Thoracic aorta (tissue), 2 donors: ENCODE data around the gene IRF2BP2. TPM values are rescaled to one million over a fixed set of nuclear protein-coding genes. Genes with fewer than 3 reads are reported as not detected.

ENCODE experiments used
- ATAC-seq: fragments of 150-250 bp; one replicate; pipeline ENCODE4 v1.8.0; 2017; ENCODE audit warnings: low read depth; ENCODE audit not compliant: insufficient number of reproducible peaks, low FRiP score
- DNase-seq: peaks from one replicate; pipeline ENCODE4 v3.0.0-alpha.2; 2020; ENCODE audit warnings: low spot score
- H3K27ac ChIP-seq, 2 donors: fragments of 200-600 bp; sonication (generic); 1 replicate in 1 of 2; 2 replicates in 1 of 2; pipeline ENCODE4 v1.5.1; 2016; ENCODE audit warnings: mild to moderate bottlenecking in 2 of 2, moderate library complexity in 2 of 2
- H3K27me3 ChIP-seq: fragments of 200-600 bp; sonication (generic); replicated peaks from 2 replicates; pipeline ENCODE4 v1.6.0; 2016; ENCODE audit warnings: mild to moderate bottlenecking; ENCODE audit not compliant: insufficient read depth
- H3K36me3 ChIP-seq: fragments of 200-600 bp; sonication (generic); one replicate; pipeline ENCODE4 v1.5.1; 2016
- H3K4me1 ChIP-seq, 2 donors: fragments of 200-600 bp; sonication (generic); 1 replicate in 1 of 2; 2 replicates in 1 of 2; pipeline versions ENCODE4 v1.5.1 to v1.6.0; 2016; ENCODE audit warnings: low read depth in 2 of 2, mild to moderate bottlenecking in 1 of 2; ENCODE audit not compliant: control insufficient read depth in 1 of 2
- H3K4me3 ChIP-seq: fragments of 200-600 bp; sonication (generic); 2 replicates; pipeline ENCODE4 v1.5.1; 2016; ENCODE audit warnings: mild to moderate bottlenecking
- H3K9me3 ChIP-seq: fragments of 200-600 bp; sonication (generic); 2 replicates; pipeline ENCODE4 v1.5.1; 2016
- total RNA-seq, 2 donors: library from RNA; depleted of rRNA; stranded (reverse); fragments of >200 nt; gene quantifications; one replicate each; pipeline versions ENCODE4 v1.1.0 to v1.2.3, GENCODE V29; 2016
- TF ChIP-seq, protein P1 (sequence below): fragments of 200-600 bp; sonication (generic); IDR thresholded peaks from one replicate; pipeline ENCODE4 v1.5.1; 2019; ENCODE audit warnings: antibody characterized with exemption

IRF2BP2 gene
- total RNA-seq, 2 donors from 2014 or later, result 114 to 175 TPM

- H3K4me1 ChIP-seq, result peaks cover 13 to 24% of the 10 kb centered on the region in 2 donors
- TF ChIP-seq, protein P1, sequence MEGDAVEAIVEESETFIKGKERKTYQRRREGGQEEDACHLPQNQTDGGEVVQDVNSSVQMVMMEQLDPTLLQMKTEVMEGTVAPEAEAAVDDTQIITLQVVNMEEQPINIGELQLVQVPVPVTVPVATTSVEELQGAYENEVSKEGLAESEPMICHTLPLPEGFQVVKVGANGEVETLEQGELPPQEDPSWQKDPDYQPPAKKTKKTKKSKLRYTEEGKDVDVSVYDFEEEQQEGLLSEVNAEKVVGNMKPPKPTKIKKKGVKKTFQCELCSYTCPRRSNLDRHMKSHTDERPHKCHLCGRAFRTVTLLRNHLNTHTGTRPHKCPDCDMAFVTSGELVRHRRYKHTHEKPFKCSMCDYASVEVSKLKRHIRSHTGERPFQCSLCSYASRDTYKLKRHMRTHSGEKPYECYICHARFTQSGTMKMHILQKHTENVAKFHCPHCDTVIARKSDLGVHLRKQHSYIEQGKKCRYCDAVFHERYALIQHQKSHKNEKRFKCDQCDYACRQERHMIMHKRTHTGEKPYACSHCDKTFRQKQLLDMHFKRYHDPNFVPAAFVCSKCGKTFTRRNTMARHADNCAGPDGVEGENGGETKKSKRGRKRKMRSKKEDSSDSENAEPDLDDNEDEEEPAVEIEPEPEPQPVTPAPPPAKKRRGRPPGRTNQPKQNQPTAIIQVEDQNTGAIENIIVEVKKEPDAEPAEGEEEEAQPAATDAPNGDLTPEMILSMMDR, result no peak
- no peak overlapping the region for H3K4me3 ChIP-seq
- no peak overlapping the region for H3K27ac ChIP-seq
- H3K27me3 ChIP-seq, result no peaks in the 10 kb centered on the region
- no peaks in the 10 kb centered on the region for H3K9me3 ChIP-seq
- DNase-seq (no peak), ATAC-seq (no peak)
- H3K36me3 ChIP-seq, result no peaks in the 10 kb centered on the region
Observed at GRCh38 chr1:234627009-234627950, 17.3 kb upstream of the IRF2BP2 start.

GRCh38 chr1:234626391-234626790 is 16.4 kb upstream of the IRF2BP2 start:
- Histone ChIP-seq H3K4me3 (no peak overlapping the region), H3K27me3 (no peaks in the 10 kb centered on the region), H3K27ac (no peak overlapping the region), H3K9me3 (no peaks in the 10 kb centered on the region), H3K4me1 (peaks cover 10 to 17% of the 10 kb centered on the region in 2 donors), H3K36me3 (no peaks in the 10 kb centered on the region)
- TF ChIP-seq, protein P1, result no peak
- no peak for DNase-seq
- ATAC-seq, result no peak

DNA sequence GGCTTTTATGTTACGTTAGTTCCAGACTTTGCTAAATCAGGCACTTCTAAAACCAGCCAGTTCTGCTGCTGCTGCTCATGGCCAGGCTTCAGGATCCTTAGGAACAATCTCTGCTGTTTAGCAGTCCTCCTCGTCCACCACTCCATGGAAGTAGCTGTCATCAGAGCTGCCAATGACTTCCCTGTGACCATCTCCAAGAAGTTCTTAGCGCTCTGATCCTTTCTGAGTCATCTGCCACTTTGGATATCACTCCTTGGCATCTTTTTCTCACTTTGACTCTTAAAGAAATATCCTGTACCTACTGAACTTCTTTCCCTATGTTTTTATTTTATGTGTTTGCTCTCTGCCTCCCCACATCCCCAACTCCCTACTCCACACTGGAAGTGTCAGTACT is 14.7 kb upstream of the IRF2BP2 start:
- Histone ChIP-seq H3K4me3 (no peak overlapping the region), H3K9me3 (no peaks in the 10 kb centered on the region), H3K4me1 (peaks cover 10 to 15% of the 10 kb centered on the region in 2 donors), H3K27ac (peak overlapping the region in 1 of 2 donors; percentile 35), H3K36me3 (no peaks in the 10 kb centered on the region), H3K27me3 (no peaks in the 10 kb centered on the region)
- TF ChIP-seq, protein P1, result no peak
- ATAC-seq (no peak), DNase-seq (no peak)

- Histone ChIP-seq H3K4me3 (no peak overlapping the region), H3K27ac (no peak overlapping the region), H3K4me1 (peaks cover 22 to 43% of the 10 kb centered on the region in 2 donors), H3K9me3 (no peaks in the 10 kb centered on the region), H3K36me3 (no peaks in the 10 kb centered on the region), H3K27me3 (no peaks in the 10 kb centered on the region)
- no peak for DNase-seq
- TF ChIP-seq, protein P1, result no peak
- ATAC-seq, result no peak
Observed at GRCh38 chr1:234621657-234622335, 11.8 kb upstream of the IRF2BP2 start.

DNA sequence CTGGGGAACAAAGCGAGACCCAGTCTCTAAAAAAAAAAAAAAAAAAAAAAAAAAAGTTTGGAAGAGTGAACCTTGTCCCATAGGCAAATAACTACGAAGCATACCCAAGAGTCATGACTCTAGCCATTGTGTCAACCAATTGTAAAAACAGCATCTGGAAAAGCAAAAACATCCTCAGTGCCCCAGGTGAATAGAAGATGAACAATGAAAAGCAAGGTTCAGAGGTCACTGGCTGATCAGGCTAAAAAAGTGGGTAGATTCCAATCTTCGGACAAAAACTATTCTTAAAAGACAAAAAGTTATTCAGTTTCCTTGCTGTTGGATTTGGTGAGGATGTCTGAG is 11.1 kb upstream of the IRF2BP2 start:
- no peak for ATAC-seq
- peaks cover 27 to 50% of the 10 kb centered on the region in 2 donors for H3K4me1 ChIP-seq
- H3K27me3 ChIP-seq, result no peaks in the 10 kb centered on the region
- H3K27ac ChIP-seq, result no peak overlapping the region
- no peaks in the 10 kb centered on the region for H3K9me3 ChIP-seq
- DNase-seq, result no peak
- TF ChIP-seq, protein P1, result no peak
- H3K4me3 ChIP-seq, result no peak overlapping the region
- no peaks in the 10 kb centered on the region for H3K36me3 ChIP-seq
